Neural cell (in vitro differentiated cells): ENCODE measurements around the gene WDTC1. TPM values are rescaled to one million over a fixed set of nuclear protein-coding genes. Genes with fewer than 3 reads are reported as not detected.

Source experiments
- H2AFZ ChIP-seq: fragments of 200-600, 300-800 bp; sonication (generic), shearing (Covaris generic); 2 replicates; pipeline ENCODE4 v1.6.0; 2014; ENCODE audit warnings: low read depth, mild to moderate bottlenecking, antibody characterized with exemption, low read length, moderate library complexity
- H3F3A ChIP-seq: fragments of 200-600 bp; shearing (Covaris generic); 2 replicates; pipeline ENCODE4 v1.6.1; 2016; ENCODE audit warnings: mild to moderate bottlenecking, moderate library complexity, mixed read lengths, antibody characterized with exemption, low read length; ENCODE audit not compliant: insufficient read depth, poor library complexity, severe bottlenecking
- H3K27ac ChIP-seq: fragments of 200-600, 300-800 bp; sonication (generic), shearing (Covaris generic); 2 replicates; pipeline ENCODE4 v1.5.1; 2014; ENCODE audit warnings: mild to moderate bottlenecking, low read length, moderate library complexity
- H3K27me3 ChIP-seq: fragments of 300-800, 200-600 bp; sonication (generic), shearing (Covaris generic); 2 replicates; pipeline ENCODE4 v1.6.0; 2014; ENCODE audit warnings: mild to moderate bottlenecking, low read depth, low read length, moderate library complexity; ENCODE audit not compliant: insufficient read depth
- H3K36me3 ChIP-seq: fragments of 300-800, 200-600 bp; sonication (generic), shearing (Covaris generic); 2 replicates; pipeline ENCODE4 v1.5.1; 2014; ENCODE audit warnings: mild to moderate bottlenecking, antibody characterized with exemption, low read length, moderate library complexity; ENCODE audit not compliant: insufficient read depth
- H3K4me2 ChIP-seq: fragments of 300-800, 200-600 bp; sonication (generic), shearing (Covaris generic); 2 replicates; pipeline ENCODE4 v1.6.0; 2014; ENCODE audit warnings: mild to moderate bottlenecking, low read length
- H3K4me3 ChIP-seq: fragments of 300-800, 200-600 bp; sonication (generic), shearing (Covaris generic); 2 replicates; pipeline ENCODE4 v1.5.1; 2014; ENCODE audit warnings: mild to moderate bottlenecking, low read length, moderate library complexity
- H3K79me2 ChIP-seq: fragments of 200-600 bp; shearing (Covaris generic); replicated peaks from 2 replicates; pipeline ENCODE4 v1.6.0; 2014; ENCODE audit warnings: mild to moderate bottlenecking, low read length, moderate library complexity; ENCODE audit not compliant: insufficient read depth
- H3K9ac ChIP-seq: fragments of 300-800, 200-600 bp; sonication (generic), shearing (Covaris generic); 2 replicates; pipeline ENCODE4 v1.6.1; 2016; ENCODE audit warnings: mild to moderate bottlenecking, low read length, mixed read lengths
- H3K9me2 ChIP-seq: fragments of 200-600 bp; shearing (Covaris generic); 2 replicates; pipeline ENCODE4 v1.6.1; 2016; ENCODE audit warnings: mild to moderate bottlenecking, low read length, mixed read lengths; ENCODE audit not compliant: insufficient read depth
- H3K9me3 ChIP-seq: fragments of 200-600, 300-800 bp; sonication (generic), shearing (Covaris generic); 2 replicates; pipeline ENCODE4 v1.6.1; 2016; ENCODE audit warnings: mild to moderate bottlenecking, mixed run types, low read length, moderate library complexity, mixed read lengths
- H4K20me1 ChIP-seq: fragments of 200-600 bp; shearing (Covaris generic); 2 replicates; pipeline ENCODE4 v1.6.1; 2016; ENCODE audit warnings: mild to moderate bottlenecking, mixed run types; ENCODE audit not compliant: insufficient read depth
- EP300 ChIP-seq: fragments of 450-650 bp; conservative IDR thresholded peaks from 2 replicates; pipeline ENCODE4 v1.6.1; 2014; ENCODE audit warnings: antibody characterized with exemption, mild to moderate bottlenecking, moderate library complexity; ENCODE audit not compliant: poor library complexity, severe bottlenecking
- EZH2 ChIP-seq: fragments of 200-600, 300-800 bp; shearing (Covaris generic), sonication (generic); IDR thresholded peaks from 2 replicates; pipeline ENCODE4 v1.6.1; 2014; ENCODE audit warnings: antibody characterized with exemption, low read length, borderline replicate concordance, mild to moderate bottlenecking; ENCODE audit not compliant: insufficient read depth, poor library complexity, severe bottlenecking
- MXI1 ChIP-seq: fragments of 450-650 bp; conservative IDR thresholded peaks from 2 replicates; pipeline ENCODE4 v1.6.1; 2014; ENCODE audit warnings: antibody characterized with exemption, mild to moderate bottlenecking; ENCODE audit not compliant: poor library complexity, severe bottlenecking
- POLR2AphosphoS5 ChIP-seq: IDR thresholded peaks from 2 replicates; pipeline ENCODE4 v1.6.1; 2012
- RAD21 ChIP-seq: fragments of 450-650 bp; conservative IDR thresholded peaks from 2 replicates; pipeline ENCODE4 v1.6.1; 2014; ENCODE audit warnings: antibody characterized with exemption, mild to moderate bottlenecking, moderate library complexity
- SMC3 ChIP-seq: fragments of 450-650 bp; conservative IDR thresholded peaks from 2 replicates; pipeline ENCODE4 v1.6.1; 2014; ENCODE audit warnings: antibody characterized with exemption, mild to moderate bottlenecking, moderate library complexity; ENCODE audit not compliant: poor library complexity
- TAF1 ChIP-seq: IDR thresholded peaks from 2 replicates; pipeline ENCODE4 v1.6.1; 2012; ENCODE audit warnings: low read depth
- polyA plus RNA-seq: library from polyadenylated mRNA; depleted of rRNA; stranded (reverse); fragments of >200 nt; gene quantifications from 2 replicates; pipeline ENCODE4 v1.2.3, GENCODE V29; 2014
- TF ChIP-seq, protein P1 (sequence below): fragments of 450-650 bp; IDR thresholded peaks from 2 replicates; pipeline ENCODE4 v1.5.1; 2014; ENCODE audit warnings: antibody characterized with exemption, mild to moderate bottlenecking, moderate library complexity; ENCODE audit not compliant: poor library complexity, severe bottlenecking
- TF ChIP-seq, protein P2 (sequence below): IDR thresholded peaks from 2 replicates; pipeline ENCODE4 v1.6.1; 2012; ENCODE audit warnings: borderline replicate concordance

WDTC1 gene
- polyA plus RNA-seq, 1 donor from 2014 or later, result 10.9 TPM

DNA sequence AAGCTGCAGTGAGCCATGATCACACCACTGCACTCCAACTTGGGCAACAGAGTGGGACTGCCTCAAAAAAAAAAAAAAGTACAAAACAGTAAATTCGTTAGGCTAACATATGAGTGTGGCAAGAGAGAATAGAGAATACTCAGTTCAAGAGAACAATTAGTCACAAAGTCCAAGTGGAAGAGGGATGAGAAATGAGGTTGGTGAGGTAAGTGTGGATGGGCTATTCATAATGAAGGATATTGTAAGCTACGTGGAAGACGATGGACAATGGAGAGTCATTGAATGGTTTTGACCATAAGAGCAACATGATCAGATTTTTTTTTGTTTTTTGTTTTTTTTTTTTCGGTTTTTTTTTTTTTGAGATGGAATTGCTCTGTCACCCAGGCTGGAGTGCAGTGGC lies 34.8 kb downstream of the WDTC1 start:
- H3K9me2 ChIP-seq, result no peaks in the 10 kb centered on the region
- H2AFZ ChIP-seq, result no peak overlapping the region
- H4K20me1 ChIP-seq, result no peaks in the 10 kb centered on the region
- no peaks in the 10 kb centered on the region for H3K9me3 ChIP-seq
- no peaks in the 10 kb centered on the region for H3F3A ChIP-seq
- no peak overlapping the region for H3K27ac ChIP-seq
- H3K4me2 ChIP-seq, result no peak overlapping the region
- no peak for TF ChIP-seq SMC3
- TF ChIP-seq, protein P1, sequence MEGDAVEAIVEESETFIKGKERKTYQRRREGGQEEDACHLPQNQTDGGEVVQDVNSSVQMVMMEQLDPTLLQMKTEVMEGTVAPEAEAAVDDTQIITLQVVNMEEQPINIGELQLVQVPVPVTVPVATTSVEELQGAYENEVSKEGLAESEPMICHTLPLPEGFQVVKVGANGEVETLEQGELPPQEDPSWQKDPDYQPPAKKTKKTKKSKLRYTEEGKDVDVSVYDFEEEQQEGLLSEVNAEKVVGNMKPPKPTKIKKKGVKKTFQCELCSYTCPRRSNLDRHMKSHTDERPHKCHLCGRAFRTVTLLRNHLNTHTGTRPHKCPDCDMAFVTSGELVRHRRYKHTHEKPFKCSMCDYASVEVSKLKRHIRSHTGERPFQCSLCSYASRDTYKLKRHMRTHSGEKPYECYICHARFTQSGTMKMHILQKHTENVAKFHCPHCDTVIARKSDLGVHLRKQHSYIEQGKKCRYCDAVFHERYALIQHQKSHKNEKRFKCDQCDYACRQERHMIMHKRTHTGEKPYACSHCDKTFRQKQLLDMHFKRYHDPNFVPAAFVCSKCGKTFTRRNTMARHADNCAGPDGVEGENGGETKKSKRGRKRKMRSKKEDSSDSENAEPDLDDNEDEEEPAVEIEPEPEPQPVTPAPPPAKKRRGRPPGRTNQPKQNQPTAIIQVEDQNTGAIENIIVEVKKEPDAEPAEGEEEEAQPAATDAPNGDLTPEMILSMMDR, result no peak
- no peak for TF ChIP-seq EP300
- no peak for TF ChIP-seq TAF1
- TF ChIP-seq, protein P2, sequence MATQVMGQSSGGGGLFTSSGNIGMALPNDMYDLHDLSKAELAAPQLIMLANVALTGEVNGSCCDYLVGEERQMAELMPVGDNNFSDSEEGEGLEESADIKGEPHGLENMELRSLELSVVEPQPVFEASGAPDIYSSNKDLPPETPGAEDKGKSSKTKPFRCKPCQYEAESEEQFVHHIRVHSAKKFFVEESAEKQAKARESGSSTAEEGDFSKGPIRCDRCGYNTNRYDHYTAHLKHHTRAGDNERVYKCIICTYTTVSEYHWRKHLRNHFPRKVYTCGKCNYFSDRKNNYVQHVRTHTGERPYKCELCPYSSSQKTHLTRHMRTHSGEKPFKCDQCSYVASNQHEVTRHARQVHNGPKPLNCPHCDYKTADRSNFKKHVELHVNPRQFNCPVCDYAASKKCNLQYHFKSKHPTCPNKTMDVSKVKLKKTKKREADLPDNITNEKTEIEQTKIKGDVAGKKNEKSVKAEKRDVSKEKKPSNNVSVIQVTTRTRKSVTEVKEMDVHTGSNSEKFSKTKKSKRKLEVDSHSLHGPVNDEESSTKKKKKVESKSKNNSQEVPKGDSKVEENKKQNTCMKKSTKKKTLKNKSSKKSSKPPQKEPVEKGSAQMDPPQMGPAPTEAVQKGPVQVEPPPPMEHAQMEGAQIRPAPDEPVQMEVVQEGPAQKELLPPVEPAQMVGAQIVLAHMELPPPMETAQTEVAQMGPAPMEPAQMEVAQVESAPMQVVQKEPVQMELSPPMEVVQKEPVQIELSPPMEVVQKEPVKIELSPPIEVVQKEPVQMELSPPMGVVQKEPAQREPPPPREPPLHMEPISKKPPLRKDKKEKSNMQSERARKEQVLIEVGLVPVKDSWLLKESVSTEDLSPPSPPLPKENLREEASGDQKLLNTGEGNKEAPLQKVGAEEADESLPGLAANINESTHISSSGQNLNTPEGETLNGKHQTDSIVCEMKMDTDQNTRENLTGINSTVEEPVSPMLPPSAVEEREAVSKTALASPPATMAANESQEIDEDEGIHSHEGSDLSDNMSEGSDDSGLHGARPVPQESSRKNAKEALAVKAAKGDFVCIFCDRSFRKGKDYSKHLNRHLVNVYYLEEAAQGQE, result no peak
- no peak for TF ChIP-seq MXI1
- TF ChIP-seq EZH2, result no peak
- TF ChIP-seq POLR2AphosphoS5, result no peak
- no peak for TF ChIP-seq RAD21
- H3K4me3 ChIP-seq, result no peak overlapping the region
- no peaks in the 10 kb centered on the region for H3K79me2 ChIP-seq
- no peak overlapping the region for H3K9ac ChIP-seq
- peaks cover 9% of the 10 kb centered on the region for H3K36me3 ChIP-seq
- no peaks in the 10 kb centered on the region for H3K27me3 ChIP-seq

DNA sequence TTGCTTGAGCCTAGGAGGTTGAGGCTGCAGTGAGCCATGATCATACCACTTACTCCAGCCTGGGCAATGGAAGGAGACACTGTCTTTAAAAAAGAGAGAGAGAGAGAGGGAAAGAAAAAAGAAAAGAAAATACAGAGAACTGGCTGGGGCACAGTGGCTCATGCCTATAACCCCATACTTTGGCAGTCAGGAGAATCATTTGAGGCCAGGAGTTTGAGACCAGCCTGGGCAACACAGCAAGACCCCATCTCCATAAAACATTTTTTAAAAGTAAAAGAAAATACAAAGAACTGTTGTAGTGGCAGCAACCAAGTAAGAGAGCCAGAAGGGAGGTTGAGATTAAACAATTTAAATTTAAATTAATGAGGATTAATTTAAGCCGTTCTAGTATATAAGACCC lies 39.8 kb downstream of the WDTC1 start:
- Histone ChIP-seq H3K36me3 (no peaks in the 10 kb centered on the region), H3K9ac (no peak overlapping the region), H3K4me2 (no peak overlapping the region), H3K27me3 (no peaks in the 10 kb centered on the region), H3K4me3 (no peak overlapping the region), H3K79me2 (no peaks in the 10 kb centered on the region), H2AFZ (no peak overlapping the region), H4K20me1 (no peaks in the 10 kb centered on the region), H3K9me2 (no peaks in the 10 kb centered on the region), H3F3A (no peaks in the 10 kb centered on the region), H3K9me3 (no peaks in the 10 kb centered on the region), H3K27ac (no peak overlapping the region)
- TF ChIP-seq POLR2AphosphoS5, result no peak
- TF ChIP-seq TAF1, result no peak
- TF ChIP-seq, protein P2, result no peak
- no peak for TF ChIP-seq EP300
